ENCODE results near the gene CACNA2D3. TPM values are rescaled to one million over a fixed set of nuclear protein-coding genes. Genes with fewer than 3 reads are reported as not detected.

CACNA2D3 gene
- polyA plus RNA-seq, 1 donor = 0.97 TPM

- no peak for DNase-seq
- Histone ChIP-seq H3K9me3 (ENCODE audit: control insufficient read depth, low read depth, low read length) (no peaks in the 10 kb centered on the region), H3K27ac (ENCODE audit: low read length) (no peak overlapping the region), H3K4me3 (ENCODE audit: low read length) (no peak overlapping the region), H3K4me1 (ENCODE audit: control insufficient read depth, insufficient read depth, low read length) (no peaks in the 10 kb centered on the region), H3K36me3 (ENCODE audit: control insufficient read depth, insufficient read depth, low read length) (no peaks in the 10 kb centered on the region), H3K27me3 (ENCODE audit: control insufficient read depth, insufficient read depth, low read length) (no peaks in the 10 kb centered on the region)
- WGBS (ENCODE audit: insufficient coverage, low lambda C conversion rate) = no CpG with 5 or more reads among the region's 1 CpG
Observed at GRCh38 chr3:54262946-54263345, 140.6 kb downstream of the CACNA2D3 start.

DNA sequence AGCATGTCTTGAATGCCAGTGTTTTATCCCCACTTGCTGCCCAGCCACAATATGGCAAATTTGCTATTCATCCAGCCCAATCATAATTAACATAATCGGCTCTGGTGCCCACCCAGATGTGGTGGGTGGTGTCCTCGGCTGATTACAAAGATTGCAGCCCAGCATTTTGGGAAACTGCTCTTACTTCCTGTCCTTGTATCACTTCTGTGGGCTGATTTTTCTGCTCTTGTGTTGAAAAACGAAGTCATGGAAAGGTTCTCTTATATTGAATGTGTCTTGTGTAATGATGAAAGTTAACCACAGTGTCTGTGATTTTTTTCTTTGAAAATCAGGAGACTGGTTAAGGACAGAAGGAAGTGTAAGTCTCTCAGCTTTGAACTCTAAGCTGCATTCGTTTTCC lies 141.7 kb downstream of the CACNA2D3 start:
- Histone ChIP-seq H3K4me3 (ENCODE audit: low read length) (no peak overlapping the region), H3K9me3 (ENCODE audit: control insufficient read depth, low read depth, low read length) (no peaks in the 10 kb centered on the region), H3K27ac (ENCODE audit: low read length) (no peak overlapping the region), H3K36me3 (ENCODE audit: control insufficient read depth, insufficient read depth, low read length) (no peaks in the 10 kb centered on the region), H3K4me1 (ENCODE audit: control insufficient read depth, insufficient read depth, low read length) (no peaks in the 10 kb centered on the region), H3K27me3 (ENCODE audit: control insufficient read depth, insufficient read depth, low read length) (no peaks in the 10 kb centered on the region)
- WGBS (ENCODE audit: insufficient coverage, low lambda C conversion rate) = 100% methylated on average over 1 of the region's 4 CpGs
- DNase-seq = no peak

GRCh38 chr3:54270816-54271526 lies 148.6 kb downstream of the CACNA2D3 start:
- WGBS (ENCODE audit: insufficient coverage, low lambda C conversion rate) = 80% methylated on average over 3 of the region's 4 CpGs
- no peaks in the 10 kb centered on the region for H3K9me3 ChIP-seq (ENCODE audit: control insufficient read depth, low read depth, low read length)
- no peaks in the 10 kb centered on the region for H3K36me3 ChIP-seq (ENCODE audit: control insufficient read depth, insufficient read depth, low read length)
- H3K27me3 ChIP-seq (ENCODE audit: control insufficient read depth, insufficient read depth, low read length) = no peaks in the 10 kb centered on the region
- no peak for DNase-seq
- no peak overlapping the region for H3K27ac ChIP-seq (ENCODE audit: low read length)
- H3K4me3 ChIP-seq (ENCODE audit: low read length) = no peak overlapping the region
- H3K4me1 ChIP-seq (ENCODE audit: control insufficient read depth, insufficient read depth, low read length) = no peaks in the 10 kb centered on the region

GRCh38 chr3:54273791-54274190 lies 151.4 kb downstream of the CACNA2D3 start:
- Histone ChIP-seq H3K36me3 (ENCODE audit: control insufficient read depth, insufficient read depth, low read length) (no peaks in the 10 kb centered on the region), H3K27ac (ENCODE audit: low read length) (no peak overlapping the region), H3K27me3 (ENCODE audit: control insufficient read depth, insufficient read depth, low read length) (no peaks in the 10 kb centered on the region), H3K9me3 (ENCODE audit: control insufficient read depth, low read depth, low read length) (no peaks in the 10 kb centered on the region), H3K4me3 (ENCODE audit: low read length) (no peak overlapping the region), H3K4me1 (ENCODE audit: control insufficient read depth, insufficient read depth, low read length) (no peaks in the 10 kb centered on the region)
- no peak for DNase-seq
- WGBS (ENCODE audit: insufficient coverage, low lambda C conversion rate) = no CpG with 5 or more reads among the region's 1 CpG

DNA sequence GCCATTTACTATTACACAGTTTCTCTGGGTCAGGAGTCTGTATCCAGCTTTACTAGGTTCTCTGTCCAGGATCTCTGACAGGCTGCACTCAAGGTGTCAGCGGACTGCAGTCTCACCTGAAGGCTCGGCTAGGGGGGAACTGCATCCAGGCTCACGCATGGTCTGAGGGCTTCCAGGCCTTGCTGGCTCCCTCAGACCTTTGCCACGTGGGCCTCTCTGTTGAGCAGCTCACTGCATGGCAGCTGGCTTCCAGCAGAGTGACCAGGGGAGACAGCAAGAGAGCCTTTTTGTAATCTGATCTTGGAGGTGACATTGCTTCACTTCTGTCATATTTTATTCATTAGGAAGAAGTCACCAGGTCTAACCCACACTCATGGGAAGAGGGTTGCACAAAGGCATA lies 152.3 kb downstream of the CACNA2D3 start:
- no peak overlapping the region for H3K4me3 ChIP-seq (ENCODE audit: low read length)
- no CpG with 5 or more reads among the region's 4 CpGs for WGBS (ENCODE audit: insufficient coverage, low lambda C conversion rate)
- no peaks in the 10 kb centered on the region for H3K9me3 ChIP-seq (ENCODE audit: control insufficient read depth, low read depth, low read length)
- no peak overlapping the region for H3K27ac ChIP-seq (ENCODE audit: low read length)
- no peaks in the 10 kb centered on the region for H3K36me3 ChIP-seq (ENCODE audit: control insufficient read depth, insufficient read depth, low read length)
- H3K27me3 ChIP-seq (ENCODE audit: control insufficient read depth, insufficient read depth, low read length) = no peaks in the 10 kb centered on the region
- H3K4me1 ChIP-seq (ENCODE audit: control insufficient read depth, insufficient read depth, low read length) = no peaks in the 10 kb centered on the region
- DNase-seq = no peak

DNA sequence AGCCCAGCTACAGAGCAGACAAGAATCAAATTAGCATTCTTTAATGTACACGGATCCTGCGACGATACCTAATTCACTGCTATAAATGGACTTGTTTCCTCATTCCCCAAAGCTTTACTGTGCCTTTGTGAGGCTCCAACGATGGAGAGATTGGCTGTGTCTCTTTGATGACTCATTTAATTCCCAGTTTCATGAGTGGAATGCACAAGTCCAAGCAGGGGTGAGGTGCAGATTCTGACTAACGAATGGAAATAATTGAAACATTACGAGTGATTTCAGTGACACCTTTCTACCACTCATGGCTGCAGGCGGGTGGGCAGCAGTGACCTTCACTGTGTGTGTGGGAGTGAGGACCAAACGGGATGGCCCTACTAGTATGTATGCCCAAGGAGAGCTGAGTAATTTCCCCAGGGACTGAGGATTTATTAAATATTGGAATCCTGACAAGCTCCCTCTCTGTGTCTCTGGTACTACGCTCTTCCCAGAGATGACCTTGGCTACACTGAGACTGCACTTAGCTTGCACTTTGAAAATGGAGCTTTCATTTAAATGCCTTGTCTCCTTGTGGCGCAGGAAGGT lies 156.7 kb downstream of the CACNA2D3 start:
- Histone ChIP-seq H3K36me3 (ENCODE audit: control insufficient read depth, insufficient read depth, low read length) (no peaks in the 10 kb centered on the region), H3K4me1 (ENCODE audit: control insufficient read depth, insufficient read depth, low read length) (no peaks in the 10 kb centered on the region), H3K4me3 (ENCODE audit: low read length) (no peak overlapping the region), H3K27ac (ENCODE audit: low read length) (no peak overlapping the region), H3K27me3 (ENCODE audit: control insufficient read depth, insufficient read depth, low read length) (no peaks in the 10 kb centered on the region), H3K9me3 (ENCODE audit: control insufficient read depth, low read depth, low read length) (no peaks in the 10 kb centered on the region)
- 88% methylated on average over 4 of the region's 10 CpGs for WGBS (ENCODE audit: insufficient coverage, low lambda C conversion rate)
- DNase-seq = no peak

GRCh38 chr3:54283470-54283869 lies 161.1 kb downstream of the CACNA2D3 start:
- no CpG with 5 or more reads among the region's 4 CpGs for WGBS (ENCODE audit: insufficient coverage, low lambda C conversion rate)
- no peak for DNase-seq
- H3K4me1 ChIP-seq (ENCODE audit: control insufficient read depth, insufficient read depth, low read length) = no peaks in the 10 kb centered on the region
- no peaks in the 10 kb centered on the region for H3K9me3 ChIP-seq (ENCODE audit: control insufficient read depth, low read depth, low read length)
- no peak overlapping the region for H3K27ac ChIP-seq (ENCODE audit: low read length)
- H3K4me3 ChIP-seq (ENCODE audit: low read length) = no peak overlapping the region
- no peaks in the 10 kb centered on the region for H3K27me3 ChIP-seq (ENCODE audit: control insufficient read depth, insufficient read depth, low read length)
- H3K36me3 ChIP-seq (ENCODE audit: control insufficient read depth, insufficient read depth, low read length) = no peaks in the 10 kb centered on the region

- Histone ChIP-seq H3K4me1 (ENCODE audit: control insufficient read depth, insufficient read depth, low read length) (no peaks in the 10 kb centered on the region), H3K27ac (ENCODE audit: low read length) (no peak overlapping the region), H3K36me3 (ENCODE audit: control insufficient read depth, insufficient read depth, low read length) (no peaks in the 10 kb centered on the region), H3K27me3 (ENCODE audit: control insufficient read depth, insufficient read depth, low read length) (no peaks in the 10 kb centered on the region), H3K9me3 (ENCODE audit: control insufficient read depth, low read depth, low read length) (no peaks in the 10 kb centered on the region), H3K4me3 (ENCODE audit: low read length) (no peak overlapping the region)
- DNase-seq = no peak
- WGBS (ENCODE audit: insufficient coverage, low lambda C conversion rate) = no CpG with 5 or more reads among the region's 4 CpGs
Observed at GRCh38 chr3:54294214-54294613, 171.9 kb downstream of the CACNA2D3 start.

DNA sequence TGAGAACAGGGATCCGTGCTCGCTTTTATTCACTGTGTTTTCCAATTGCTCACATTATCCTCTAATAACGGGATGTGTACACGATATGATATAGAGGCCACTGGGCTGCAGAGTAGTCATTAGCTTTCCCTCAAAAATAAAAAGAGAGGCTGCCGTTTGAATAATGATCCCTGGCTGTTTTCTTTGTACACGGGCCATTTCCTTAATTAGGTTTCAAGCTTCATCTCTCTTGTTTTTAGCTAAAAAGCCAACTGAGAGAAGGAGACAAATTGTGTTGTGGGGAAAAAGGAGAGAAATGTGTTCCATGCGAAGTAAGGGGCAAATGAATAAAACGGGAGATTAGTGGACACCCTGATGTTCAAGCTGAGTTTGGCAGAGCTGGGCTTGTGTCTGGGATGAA lies 174.2 kb downstream of the CACNA2D3 start:
- no peak for DNase-seq
- 76% methylated on average over 5 of the region's 8 CpGs for WGBS (ENCODE audit: insufficient coverage, low lambda C conversion rate)
- Histone ChIP-seq H3K4me1 (ENCODE audit: control insufficient read depth, insufficient read depth, low read length) (no peaks in the 10 kb centered on the region), H3K36me3 (ENCODE audit: control insufficient read depth, insufficient read depth, low read length) (no peaks in the 10 kb centered on the region), H3K27ac (ENCODE audit: low read length) (no peak overlapping the region), H3K27me3 (ENCODE audit: control insufficient read depth, insufficient read depth, low read length) (no peaks in the 10 kb centered on the region), H3K9me3 (ENCODE audit: control insufficient read depth, low read depth, low read length) (no peaks in the 10 kb centered on the region), H3K4me3 (ENCODE audit: low read length) (no peak overlapping the region)

DNA sequence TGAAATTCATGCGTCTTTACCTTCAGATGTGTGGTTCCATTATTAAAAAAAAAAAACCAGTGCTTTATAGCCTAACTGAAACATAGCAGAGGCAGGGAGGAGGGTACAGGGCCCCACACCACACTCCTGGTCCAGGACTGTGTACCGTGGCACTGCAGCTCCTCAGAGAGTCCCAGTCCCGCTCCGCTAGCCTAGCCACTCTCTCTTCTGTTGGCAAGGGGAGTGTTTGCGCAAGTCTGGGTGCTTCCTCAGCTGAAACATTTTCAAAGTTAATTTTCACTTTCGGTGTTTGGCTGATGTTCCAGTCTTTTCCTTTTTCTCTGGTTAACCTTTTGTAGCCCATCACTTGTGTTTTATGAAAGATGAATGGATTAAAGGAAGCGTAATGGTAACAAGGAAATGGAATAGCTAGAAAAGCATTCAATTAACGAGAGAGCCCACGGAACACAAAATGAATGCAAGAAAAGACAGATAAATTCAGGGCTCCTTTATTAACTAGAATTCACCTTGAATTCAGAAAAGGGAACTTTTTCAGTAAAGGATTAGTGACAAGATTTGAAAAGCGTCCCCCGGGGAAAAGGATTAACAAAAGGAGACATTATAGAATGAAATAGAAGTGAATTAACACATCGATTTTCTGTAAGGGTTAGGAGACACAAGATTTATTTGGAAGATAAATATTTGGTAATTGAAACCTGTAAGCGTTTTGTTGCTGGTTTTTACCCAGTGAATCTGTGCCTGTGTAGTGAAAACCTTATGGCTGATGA lies 177.0 kb downstream of the CACNA2D3 start:
- Histone ChIP-seq H3K4me1 (ENCODE audit: control insufficient read depth, insufficient read depth, low read length) (no peaks in the 10 kb centered on the region), H3K9me3 (ENCODE audit: control insufficient read depth, low read depth, low read length) (no peaks in the 10 kb centered on the region), H3K36me3 (ENCODE audit: control insufficient read depth, insufficient read depth, low read length) (no peaks in the 10 kb centered on the region), H3K4me3 (ENCODE audit: low read length) (no peak overlapping the region), H3K27me3 (ENCODE audit: control insufficient read depth, insufficient read depth, low read length) (no peaks in the 10 kb centered on the region), H3K27ac (ENCODE audit: low read length) (no peak overlapping the region)
- 78% methylated on average over 6 of the region's 13 CpGs for WGBS (ENCODE audit: insufficient coverage, low lambda C conversion rate)
- DNase-seq = no peak
